MM.1S (cell line): ENCODE data around the gene PHACTR1.

Source experiments
- DNase-seq: peaks from one replicate; pipeline ENCODE4 v3.0.0-alpha.2; 2015
- H2AFZ ChIP-seq: fragments of 300-600 bp; sonication (generic); 2 replicates; pipeline ENCODE4 v1.6.0; 2016; ENCODE audit warnings: antibody characterized with exemption, low read length
- H3F3A ChIP-seq: fragments of 300-600 bp; sonication (generic); 2 replicates; pipeline ENCODE4 v1.6.1; 2016; ENCODE audit warnings: mild to moderate bottlenecking, antibody characterized with exemption, low read length, moderate library complexity, mixed read lengths; ENCODE audit not compliant: insufficient read depth
- H3K27ac ChIP-seq: fragments of 300-600 bp; sonication (generic); 2 replicates; pipeline ENCODE4 v1.5.1; 2016; ENCODE audit warnings: mild to moderate bottlenecking, low read length
- H3K27me3 ChIP-seq: fragments of 300-600 bp; sonication (generic); replicated peaks from 2 replicates; pipeline ENCODE4 v1.6.0; 2016; ENCODE audit warnings: low read length; ENCODE audit not compliant: insufficient read depth
- H3K36me3 ChIP-seq: fragments of 300-600 bp; sonication (generic); replicated peaks from 2 replicates; pipeline ENCODE4 v1.6.1; 2016; ENCODE audit warnings: mild to moderate bottlenecking, low read length, mixed read lengths; ENCODE audit not compliant: insufficient read depth
- H3K4me1 ChIP-seq: fragments of 300-600 bp; sonication (generic); 2 replicates; pipeline ENCODE4 v1.6.1; 2016; ENCODE audit warnings: low read length, mixed read lengths
- H3K4me2 ChIP-seq: fragments of 300-600 bp; sonication (generic); 2 replicates; pipeline ENCODE4 v1.6.0; 2016; ENCODE audit warnings: low read depth, low read length
- H3K4me3 ChIP-seq: fragments of 300-600 bp; sonication (generic); 2 replicates; pipeline ENCODE4 v1.5.1; 2016; ENCODE audit warnings: low read length, mixed read lengths
- H3K79me2 ChIP-seq: fragments of 300-600 bp; sonication (generic); 2 replicates; pipeline ENCODE4 v1.6.1; 2016; ENCODE audit warnings: mixed run types, low read length, mixed read lengths
- H3K9ac ChIP-seq: fragments of 300-600 bp; sonication (generic); 2 replicates; pipeline ENCODE4 v1.6.1; 2016; ENCODE audit warnings: low read length, mixed read lengths
- H3K9me2 ChIP-seq: fragments of 300-600 bp; sonication (generic); replicated peaks from 2 replicates; pipeline ENCODE4 v1.6.1; 2016; ENCODE audit warnings: mild to moderate bottlenecking, low read length, mixed read lengths; ENCODE audit not compliant: insufficient read depth
- H3K9me3 ChIP-seq: fragments of 300-600 bp; sonication (generic); replicated peaks from 2 replicates; pipeline ENCODE4 v1.6.1; 2016; ENCODE audit warnings: mild to moderate bottlenecking, low read length, mixed read lengths; ENCODE audit not compliant: insufficient read depth
- H4K20me1 ChIP-seq: fragments of 300-600 bp; sonication (generic); 2 replicates; pipeline ENCODE4 v1.6.1; 2016; ENCODE audit warnings: mild to moderate bottlenecking, low read length, moderate library complexity, mixed read lengths; ENCODE audit not compliant: insufficient read depth
- EZH2 ChIP-seq: fragments of 300-600 bp; sonication (generic); optimal IDR thresholded peaks from 2 replicates; pipeline ENCODE3; 2017; ENCODE audit warnings: low read depth, mild to moderate bottlenecking, antibody characterized with exemption, low read length, mixed read lengths
- EZH2phosphoT487 ChIP-seq: fragments of 300-600 bp; sonication (generic); IDR thresholded peaks from 2 replicates; pipeline ENCODE4 v1.6.1; 2018; ENCODE audit warnings: antibody characterized with exemption, low read length
- TF ChIP-seq, protein P1 (sequence below): fragments of 300-600 bp; sonication (generic); IDR thresholded peaks from 2 replicates; pipeline ENCODE4 v1.5.1; 2016; ENCODE audit warnings: antibody characterized with exemption, low read length, mixed read lengths

Gene PHACTR1

DNA sequence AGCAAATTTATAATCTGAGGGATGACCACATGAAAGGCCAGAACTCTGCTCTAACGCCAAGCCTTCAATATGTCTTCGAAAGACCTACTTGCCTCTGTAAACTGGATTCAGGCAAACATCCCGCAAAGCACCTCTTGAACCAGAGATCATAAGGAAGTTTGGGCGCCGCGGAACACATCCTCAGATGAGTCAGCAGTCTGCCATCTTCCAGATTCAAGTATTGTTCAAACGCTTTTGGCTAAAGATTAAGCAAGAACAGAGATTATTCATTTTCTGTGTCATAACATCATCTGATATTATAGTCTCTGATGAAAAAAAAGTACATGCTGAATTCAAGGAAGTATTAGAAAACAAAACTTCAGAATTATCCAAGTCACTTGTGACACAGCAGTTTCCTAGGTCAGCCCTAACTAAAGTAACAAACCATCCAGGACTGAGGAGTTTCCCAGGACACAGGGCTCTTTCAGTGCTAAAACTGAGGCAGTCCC, 591.0 kb downstream of the PHACTR1 start:
- H4K20me1 ChIP-seq, result no peaks in the 10 kb centered on the region
- H3K27me3 ChIP-seq, result no peaks in the 10 kb centered on the region
- H3K9me2 ChIP-seq, result no peaks in the 10 kb centered on the region
- H3K27ac ChIP-seq, result no peak overlapping the region
- no peak overlapping the region for H3K4me2 ChIP-seq
- DNase-seq, result no peak
- H3K79me2 ChIP-seq, result peaks cover 7% of the 10 kb centered on the region; the same call in 1 of the 2 replicates
- H3K4me3 ChIP-seq, result no peak overlapping the region
- no peaks in the 10 kb centered on the region; the same call in 1 of the 2 replicates for H3K36me3 ChIP-seq
- H3K9ac ChIP-seq, result no peak overlapping the region
- H3F3A ChIP-seq, result peaks cover 16% of the 10 kb centered on the region
- H3K4me1 ChIP-seq, result peaks cover 29% of the 10 kb centered on the region
- no peaks in the 10 kb centered on the region for H3K9me3 ChIP-seq
- TF ChIP-seq, protein P1, sequence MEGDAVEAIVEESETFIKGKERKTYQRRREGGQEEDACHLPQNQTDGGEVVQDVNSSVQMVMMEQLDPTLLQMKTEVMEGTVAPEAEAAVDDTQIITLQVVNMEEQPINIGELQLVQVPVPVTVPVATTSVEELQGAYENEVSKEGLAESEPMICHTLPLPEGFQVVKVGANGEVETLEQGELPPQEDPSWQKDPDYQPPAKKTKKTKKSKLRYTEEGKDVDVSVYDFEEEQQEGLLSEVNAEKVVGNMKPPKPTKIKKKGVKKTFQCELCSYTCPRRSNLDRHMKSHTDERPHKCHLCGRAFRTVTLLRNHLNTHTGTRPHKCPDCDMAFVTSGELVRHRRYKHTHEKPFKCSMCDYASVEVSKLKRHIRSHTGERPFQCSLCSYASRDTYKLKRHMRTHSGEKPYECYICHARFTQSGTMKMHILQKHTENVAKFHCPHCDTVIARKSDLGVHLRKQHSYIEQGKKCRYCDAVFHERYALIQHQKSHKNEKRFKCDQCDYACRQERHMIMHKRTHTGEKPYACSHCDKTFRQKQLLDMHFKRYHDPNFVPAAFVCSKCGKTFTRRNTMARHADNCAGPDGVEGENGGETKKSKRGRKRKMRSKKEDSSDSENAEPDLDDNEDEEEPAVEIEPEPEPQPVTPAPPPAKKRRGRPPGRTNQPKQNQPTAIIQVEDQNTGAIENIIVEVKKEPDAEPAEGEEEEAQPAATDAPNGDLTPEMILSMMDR, result no peak
- TF ChIP-seq EZH2phosphoT487, result no peak
- TF ChIP-seq EZH2, result no peak
- no peak overlapping the region for H2AFZ ChIP-seq

DNA sequence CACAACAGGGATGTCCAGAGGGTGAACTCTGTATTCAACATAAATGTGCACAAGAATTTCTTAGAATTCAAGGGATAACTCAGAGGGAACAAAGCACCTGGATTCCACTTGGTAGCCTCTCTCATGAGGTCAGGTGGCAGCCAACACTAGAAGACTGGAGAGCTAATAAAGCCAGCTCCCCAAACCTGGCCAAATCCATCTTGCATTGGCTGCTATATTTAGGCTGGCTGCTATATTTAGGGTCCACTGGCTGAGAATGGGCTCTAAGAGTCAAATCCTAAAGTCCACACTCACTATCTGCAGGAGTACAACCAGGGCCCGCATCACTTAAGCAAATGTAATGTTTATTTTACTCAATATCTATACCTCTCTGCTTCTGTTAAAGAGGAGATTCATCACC, 591.8 kb downstream of the PHACTR1 start:
- H3K9me2 ChIP-seq, result no peaks in the 10 kb centered on the region
- H3K79me2 ChIP-seq, result no peaks in the 10 kb centered on the region
- TF ChIP-seq EZH2 (no peak), EZH2phosphoT487 (no peak)
- TF ChIP-seq, protein P1, result no peak
- H3K27ac ChIP-seq, result no peak overlapping the region
- peaks cover 12% of the 10 kb centered on the region for H3F3A ChIP-seq
- H2AFZ ChIP-seq, result no peak overlapping the region
- H3K27me3 ChIP-seq, result no peaks in the 10 kb centered on the region
- DNase-seq, result no peak
- no peak overlapping the region for H3K9ac ChIP-seq
- no peaks in the 10 kb centered on the region; the same call in 1 of the 2 replicates for H3K36me3 ChIP-seq
- no peak overlapping the region for H3K4me2 ChIP-seq
- H4K20me1 ChIP-seq, result no peaks in the 10 kb centered on the region
- H3K4me3 ChIP-seq, result no peak overlapping the region
- no peaks in the 10 kb centered on the region for H3K9me3 ChIP-seq
- peaks cover 21% of the 10 kb centered on the region for H3K4me1 ChIP-seq

DNA sequence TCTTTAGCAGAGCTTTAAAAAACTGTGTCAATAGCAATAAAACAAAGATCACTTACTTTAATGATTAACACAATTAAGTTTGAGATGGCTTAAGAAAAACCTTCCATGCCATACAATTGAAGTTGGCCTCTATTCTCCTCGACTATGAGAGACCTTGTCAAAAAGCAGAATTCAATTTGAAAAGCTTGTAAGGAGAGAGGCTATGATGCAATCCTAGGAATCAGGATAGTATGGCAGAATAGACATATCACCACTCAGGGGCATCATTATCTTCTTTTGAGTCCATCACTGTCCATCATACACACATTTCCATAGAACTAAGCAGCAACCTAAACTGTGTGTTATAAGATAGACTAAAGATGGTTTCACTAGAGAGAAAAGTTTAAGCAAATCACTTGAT, 594.6 kb downstream of the PHACTR1 start:
- Histone ChIP-seq H3F3A (no peaks in the 10 kb centered on the region), H3K79me2 (no peaks in the 10 kb centered on the region), H3K4me1 (no peaks in the 10 kb centered on the region), H3K9ac (no peak overlapping the region), H3K9me2 (no peaks in the 10 kb centered on the region), H3K4me3 (no peak overlapping the region), H2AFZ (no peak overlapping the region), H3K27ac (no peak overlapping the region), H3K27me3 (no peaks in the 10 kb centered on the region), H3K9me3 (no peaks in the 10 kb centered on the region), H3K4me2 (no peak overlapping the region), H3K36me3 (peaks cover 4% of the 10 kb centered on the region; the same call in 1 of the 2 replicates), H4K20me1 (no peaks in the 10 kb centered on the region)
- no peak for DNase-seq
- TF ChIP-seq EZH2 (no peak), EZH2phosphoT487 (no peak)
- TF ChIP-seq, protein P1, result no peak
